Colonic mucosa (tissue), 4 donors: Measurements from ENCODE around the gene ATP13A3. TPM values are rescaled to one million over a fixed set of nuclear protein-coding genes. Genes with fewer than 3 reads are reported as not detected.
"Not testable (repeated sequence)": the region's sequence is repeated elsewhere in the genome, so short reads cannot be mapped to it uniquely, and the experiment has no call there.

Source experiments
- DNase-seq: peaks from one replicate; pipeline ENCODE4 v3.0.0-alpha.2; 2020
- H3K27ac ChIP-seq: fragments of 200-600 bp; one replicate; pipeline ENCODE4 v1.8.0; 2021
- H3K27me3 ChIP-seq: fragments of 200-600 bp; one replicate; pipeline ENCODE4 v1.8.0; 2021
- H3K36me3 ChIP-seq: fragments of 200-600 bp; one replicate; pipeline ENCODE4 v1.8.0; 2021
- H3K4me1 ChIP-seq: fragments of 200-600 bp; one replicate; pipeline ENCODE4 v1.8.0; 2021; ENCODE audit warnings: mild to moderate bottlenecking
- H3K4me3 ChIP-seq: fragments of 200-600 bp; one replicate; pipeline ENCODE4 v1.8.0; 2021
- H3K9ac ChIP-seq, 2 donors: one replicate each; pipeline ENCODE4 v1.7.0; 2013; ENCODE audit warnings: control low read depth in 2 of 2, low read depth in 2 of 2, low read length in 2 of 2
- H3K9me3 ChIP-seq: fragments of 200-600 bp; one replicate; pipeline ENCODE4 v1.8.0; 2021
- intact Hi-C: fragments of 100-400 bp; cut with DNase I; formaldehyde crosslinking; loops from one replicate; pipeline ENCODE4 v1.14.1; 2022
- total RNA-seq, 2 donors: library from RNA; stranded (reverse); fragmentation: NEBNext Ultra II Directional in 1 of 2; extraction: Animal tissue kit (Norgen Biotek cat#: 25700) in 1 of 2; gene quantifications; one replicate each; pipeline ENCODE4 v1.2.1, GENCODE V29; 2021
- TF ChIP-seq, protein P1 (sequence below): fragments of 200-600 bp; IDR thresholded peaks from one replicate; pipeline ENCODE4 v1.8.0; 2022; ENCODE audit warnings: antibody characterized with exemption, mild to moderate bottlenecking
- donor health status: healthy.
- donor health status: DM: no; HTN: no; CAD: no.
- donor health status: DM: no; HTN: no; CAD: no.

The ATP13A3 gene
- total RNA-seq, 2 donors from 2014 or later = 86.0 to 89.8 TPM

DNA sequence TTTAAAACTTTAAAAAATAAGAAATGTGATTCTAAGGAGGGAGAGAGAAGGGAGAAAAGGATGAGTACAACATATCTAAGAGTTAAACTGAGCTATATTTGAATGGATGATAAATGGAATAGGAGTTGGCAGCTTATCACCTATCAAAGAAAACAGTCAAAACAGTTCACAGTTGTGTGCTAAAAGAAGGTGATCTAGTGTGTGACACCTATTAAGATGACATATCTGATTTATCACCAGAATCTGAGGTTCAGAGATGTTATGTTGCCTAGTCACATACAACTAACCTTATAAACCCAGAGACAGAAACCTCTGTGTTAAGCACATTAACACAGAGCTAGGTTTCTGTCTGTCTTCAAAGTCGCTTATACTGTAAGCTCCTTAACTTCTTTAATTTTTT is 3.0 kb downstream of the ATP13A3 start:
- intact Hi-C loops = loop anchor here (5.0 kb wide), 1 partner anchor 98 kb away; no protein-coding TSS in a partner anchor
- Histone ChIP-seq H3K27ac (no peak overlapping the region), H3K27me3 (no peaks in the 10 kb centered on the region), H3K36me3 (no peaks in the 10 kb centered on the region), H3K4me1 (peaks cover 8% of the 10 kb centered on the region), H3K9me3 (no peaks in the 10 kb centered on the region), H3K9ac (no peak overlapping the region), H3K4me3 (no peak overlapping the region)
- DNase-seq = no peak
- TF ChIP-seq, protein P1, sequence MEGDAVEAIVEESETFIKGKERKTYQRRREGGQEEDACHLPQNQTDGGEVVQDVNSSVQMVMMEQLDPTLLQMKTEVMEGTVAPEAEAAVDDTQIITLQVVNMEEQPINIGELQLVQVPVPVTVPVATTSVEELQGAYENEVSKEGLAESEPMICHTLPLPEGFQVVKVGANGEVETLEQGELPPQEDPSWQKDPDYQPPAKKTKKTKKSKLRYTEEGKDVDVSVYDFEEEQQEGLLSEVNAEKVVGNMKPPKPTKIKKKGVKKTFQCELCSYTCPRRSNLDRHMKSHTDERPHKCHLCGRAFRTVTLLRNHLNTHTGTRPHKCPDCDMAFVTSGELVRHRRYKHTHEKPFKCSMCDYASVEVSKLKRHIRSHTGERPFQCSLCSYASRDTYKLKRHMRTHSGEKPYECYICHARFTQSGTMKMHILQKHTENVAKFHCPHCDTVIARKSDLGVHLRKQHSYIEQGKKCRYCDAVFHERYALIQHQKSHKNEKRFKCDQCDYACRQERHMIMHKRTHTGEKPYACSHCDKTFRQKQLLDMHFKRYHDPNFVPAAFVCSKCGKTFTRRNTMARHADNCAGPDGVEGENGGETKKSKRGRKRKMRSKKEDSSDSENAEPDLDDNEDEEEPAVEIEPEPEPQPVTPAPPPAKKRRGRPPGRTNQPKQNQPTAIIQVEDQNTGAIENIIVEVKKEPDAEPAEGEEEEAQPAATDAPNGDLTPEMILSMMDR = no peak

DNA sequence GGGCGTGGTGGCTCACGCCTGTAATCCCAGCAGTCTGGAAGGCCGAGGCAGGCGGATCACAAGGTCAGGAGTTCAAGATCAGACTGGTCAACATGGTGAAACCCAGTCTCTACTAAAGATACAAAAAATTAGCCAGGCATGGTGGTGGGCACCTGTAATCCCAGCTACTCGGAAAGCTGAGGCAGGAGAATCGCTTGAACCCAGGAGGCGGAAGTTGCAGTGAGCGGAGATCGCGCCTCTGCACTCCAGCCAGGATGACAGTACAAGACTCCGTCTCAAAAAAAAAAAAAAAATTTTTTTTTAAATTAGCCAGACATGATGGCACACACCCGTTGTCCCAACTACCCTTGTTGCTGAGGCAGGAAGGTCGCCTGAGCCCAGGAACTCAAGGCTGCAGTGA is 4.0 kb downstream of the ATP13A3 start:
- H3K27ac ChIP-seq, H3K9me3 ChIP-seq, H3K27me3 ChIP-seq, H3K36me3 ChIP-seq, H3K4me3 ChIP-seq, DNase-seq, H3K4me1 ChIP-seq, H3K9ac ChIP-seq: not testable (repeated sequence)
- intact Hi-C loops = loop anchor here (5.0 kb wide), 1 partner anchor 99 kb away; no protein-coding TSS in a partner anchor

DNA sequence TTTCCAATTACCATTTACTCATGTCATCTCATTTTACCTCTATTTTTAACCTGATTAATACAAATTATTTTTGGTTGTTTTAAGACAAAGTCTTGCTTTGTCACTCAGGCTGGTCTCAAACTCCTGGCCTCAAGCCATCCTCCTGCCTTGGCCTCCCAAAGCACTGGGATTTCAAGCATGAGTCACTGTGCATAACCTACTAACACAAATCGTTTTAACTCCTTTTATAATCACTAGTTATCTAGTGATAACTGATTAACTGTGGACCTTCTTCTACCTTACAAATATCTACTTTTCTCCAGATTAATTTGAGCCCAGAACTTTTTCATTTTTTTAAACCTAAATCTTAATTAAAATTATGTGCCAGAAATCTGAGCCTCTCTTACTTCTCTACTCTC is 4.6 kb downstream of the ATP13A3 start:
- TF ChIP-seq, protein P1 = no peak
- H3K36me3 ChIP-seq = no peaks in the 10 kb centered on the region
- intact Hi-C loops = loop anchor here (5.0 kb wide), 1 partner anchor 100 kb away; no protein-coding TSS in a partner anchor

DNA sequence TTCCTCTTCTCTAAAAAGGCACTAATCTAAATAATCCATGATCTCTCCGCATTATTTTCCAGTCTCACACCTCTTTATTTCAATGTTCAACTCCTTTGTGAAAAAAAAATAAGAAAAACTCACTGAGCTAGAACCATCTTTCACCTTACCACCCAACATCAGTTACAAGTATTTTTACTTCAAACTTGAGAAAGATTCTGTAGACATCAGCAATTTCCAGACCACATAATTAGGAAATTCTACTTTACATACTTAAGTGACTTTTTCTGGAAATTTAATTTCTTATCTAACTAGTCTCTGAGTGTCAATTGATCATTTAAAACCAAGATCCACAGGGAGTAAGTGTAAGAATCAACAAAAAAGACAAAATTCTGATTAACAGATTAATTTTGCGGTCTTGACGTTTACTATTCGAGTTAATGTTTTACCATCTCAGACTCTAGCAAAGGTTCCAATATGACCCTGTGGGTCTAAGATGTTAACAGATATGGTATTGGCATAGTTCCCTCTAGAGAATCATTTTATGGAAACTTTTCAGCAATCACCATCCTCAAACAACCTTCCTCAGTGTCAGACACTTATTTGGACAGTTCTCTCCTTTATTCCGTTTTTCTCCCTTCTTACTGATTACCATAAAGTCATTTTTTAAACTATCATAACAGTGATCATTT is 5.1 kb downstream of the ATP13A3 start:
- intact Hi-C loops = loop anchor here (5.0 kb wide), 1 partner anchor 101 kb away; no protein-coding TSS in a partner anchor
- no peak overlapping the region for H3K4me3 ChIP-seq
- no peaks in the 10 kb centered on the region for H3K9me3 ChIP-seq
- TF ChIP-seq, protein P1 = no peak
- H3K27ac ChIP-seq = no peak overlapping the region
- DNase-seq = no peak
- no peaks in the 10 kb centered on the region for H3K27me3 ChIP-seq
- no peak overlapping the region for H3K9ac ChIP-seq
- H3K36me3 ChIP-seq = no peaks in the 10 kb centered on the region
- peaks cover 5% of the 10 kb centered on the region for H3K4me1 ChIP-seq

More for the DNA sequence above, 4.6 kb downstream of the ATP13A3 start:
- no peak overlapping the region for H3K4me3 ChIP-seq
- no peaks in the 10 kb centered on the region for H3K27me3 ChIP-seq
- DNase-seq = no peak
- H3K4me1 ChIP-seq = peaks cover 5% of the 10 kb centered on the region
- H3K9me3 ChIP-seq = no peaks in the 10 kb centered on the region
- no peak overlapping the region for H3K27ac ChIP-seq
- H3K9ac ChIP-seq = no peak overlapping the region

DNA sequence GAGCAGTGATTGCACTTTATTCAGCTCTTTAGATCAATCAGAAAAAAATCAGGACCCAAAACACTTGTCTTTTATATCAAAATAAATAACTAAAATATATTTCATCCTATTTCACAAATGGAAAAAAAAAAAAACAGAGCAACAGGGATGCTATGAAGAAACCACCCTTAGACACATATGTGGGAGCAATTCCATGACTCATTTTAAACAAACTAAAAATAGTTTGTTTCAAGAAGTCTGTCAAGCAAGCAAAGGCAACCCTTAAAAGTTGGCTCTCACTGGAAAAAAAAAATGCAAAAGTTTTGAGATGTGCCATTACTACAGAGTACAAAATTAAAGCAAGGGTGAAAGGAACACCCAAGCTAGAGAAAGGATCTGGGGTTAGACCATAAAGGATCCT is 5.7 kb downstream of the ATP13A3 start:
- Histone ChIP-seq H3K4me1 (peaks cover 5% of the 10 kb centered on the region), H3K27ac (no peak overlapping the region)
- TF ChIP-seq, protein P1 = no peak

DNA sequence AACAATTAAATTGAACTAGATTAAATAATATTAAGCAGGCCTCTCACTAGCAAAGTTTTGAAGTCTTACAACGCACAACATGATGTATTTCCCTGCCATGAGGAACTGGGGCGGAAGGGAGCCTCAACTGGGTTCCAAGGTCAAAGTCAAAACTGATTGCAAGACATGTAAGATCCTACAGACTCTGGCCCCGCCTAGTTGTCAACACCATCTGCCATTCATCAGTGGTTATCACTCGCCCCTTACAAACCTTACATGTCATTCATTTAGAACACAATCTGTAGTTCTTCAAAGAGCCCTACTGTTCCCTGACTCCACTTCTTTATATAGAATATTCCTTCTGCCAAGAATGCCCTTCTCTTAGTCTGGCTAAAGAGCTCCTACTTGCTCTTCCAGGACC is 10.0 kb downstream of the ATP13A3 start:
- TF ChIP-seq, protein P1 = no peak
- H3K27ac ChIP-seq = no peak overlapping the region
- no peak overlapping the region for H3K9ac ChIP-seq
- peaks cover 4% of the 10 kb centered on the region for H3K4me1 ChIP-seq
- no peaks in the 10 kb centered on the region for H3K36me3 ChIP-seq
- H3K4me3 ChIP-seq = no peak overlapping the region
- H3K9me3 ChIP-seq = no peaks in the 10 kb centered on the region
- H3K27me3 ChIP-seq = no peaks in the 10 kb centered on the region
- intact Hi-C loops = no loop called here
- DNase-seq = peak; percentile 52

More for the DNA sequence above, 5.7 kb downstream of the ATP13A3 start:
- Histone ChIP-seq H3K36me3 (no peaks in the 10 kb centered on the region), H3K9me3 (no peaks in the 10 kb centered on the region), H3K9ac (no peak overlapping the region), H3K27me3 (no peaks in the 10 kb centered on the region), H3K4me3 (no peak overlapping the region)
- no peak for DNase-seq
- intact Hi-C loops = loop anchor here (5.0 kb wide), 1 partner anchor 101 kb away; no protein-coding TSS in a partner anchor
